Measurements from ENCODE around the gene DAB1. TPM values are rescaled to one million over a fixed set of nuclear protein-coding genes. Genes with fewer than 3 reads are reported as not detected.

DAB1 gene
- polyA plus RNA-seq, 1 donor from 2014 or later, result 11.4 TPM

DNA sequence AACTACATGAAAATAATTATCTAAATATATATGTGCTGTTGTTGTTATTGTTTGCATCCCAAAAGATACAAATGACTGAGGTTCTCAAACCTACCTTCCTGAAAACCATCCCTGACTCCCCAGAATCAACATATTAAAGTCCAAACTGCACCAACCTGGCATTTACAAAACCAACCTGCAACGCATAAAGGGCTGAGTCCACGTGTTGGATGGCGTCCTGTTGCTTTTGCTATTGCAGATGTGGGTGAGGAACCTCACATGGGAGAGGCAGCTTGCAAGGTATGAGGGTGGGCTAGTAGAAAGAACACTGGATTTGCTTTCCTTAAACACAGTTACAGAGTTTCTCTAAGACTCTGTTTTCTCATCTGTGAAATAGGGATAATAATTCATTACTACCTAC lies 456.5 kb downstream of the DAB1 start:
- H3K27ac ChIP-seq (ENCODE audit: low read length), result no peak overlapping the region
- no peaks in the 10 kb centered on the region for H4K20me1 ChIP-seq (ENCODE audit: insufficient read depth)
- H3K9me3 ChIP-seq (ENCODE audit: low read length), result no peaks in the 10 kb centered on the region
- H3F3A ChIP-seq (ENCODE audit: insufficient read depth, low read length, poor library complexity, severe bottlenecking), result no peaks in the 10 kb centered on the region
- no peak overlapping the region for H3K4me2 ChIP-seq (ENCODE audit: low read length)
- H2AFZ ChIP-seq (ENCODE audit: low read depth, low read length), result no peak overlapping the region
- H3K9me2 ChIP-seq (ENCODE audit: insufficient read depth, low read length), result no peaks in the 10 kb centered on the region
- H3K79me2 ChIP-seq (replicated peaks; ENCODE audit: insufficient read depth, low read length), result no peaks in the 10 kb centered on the region
- no peak for TF ChIP-seq EP300 (conservative IDR thresholded peaks at IDR 0.05; ENCODE audit: poor library complexity, severe bottlenecking)
- TF ChIP-seq, protein P1, sequence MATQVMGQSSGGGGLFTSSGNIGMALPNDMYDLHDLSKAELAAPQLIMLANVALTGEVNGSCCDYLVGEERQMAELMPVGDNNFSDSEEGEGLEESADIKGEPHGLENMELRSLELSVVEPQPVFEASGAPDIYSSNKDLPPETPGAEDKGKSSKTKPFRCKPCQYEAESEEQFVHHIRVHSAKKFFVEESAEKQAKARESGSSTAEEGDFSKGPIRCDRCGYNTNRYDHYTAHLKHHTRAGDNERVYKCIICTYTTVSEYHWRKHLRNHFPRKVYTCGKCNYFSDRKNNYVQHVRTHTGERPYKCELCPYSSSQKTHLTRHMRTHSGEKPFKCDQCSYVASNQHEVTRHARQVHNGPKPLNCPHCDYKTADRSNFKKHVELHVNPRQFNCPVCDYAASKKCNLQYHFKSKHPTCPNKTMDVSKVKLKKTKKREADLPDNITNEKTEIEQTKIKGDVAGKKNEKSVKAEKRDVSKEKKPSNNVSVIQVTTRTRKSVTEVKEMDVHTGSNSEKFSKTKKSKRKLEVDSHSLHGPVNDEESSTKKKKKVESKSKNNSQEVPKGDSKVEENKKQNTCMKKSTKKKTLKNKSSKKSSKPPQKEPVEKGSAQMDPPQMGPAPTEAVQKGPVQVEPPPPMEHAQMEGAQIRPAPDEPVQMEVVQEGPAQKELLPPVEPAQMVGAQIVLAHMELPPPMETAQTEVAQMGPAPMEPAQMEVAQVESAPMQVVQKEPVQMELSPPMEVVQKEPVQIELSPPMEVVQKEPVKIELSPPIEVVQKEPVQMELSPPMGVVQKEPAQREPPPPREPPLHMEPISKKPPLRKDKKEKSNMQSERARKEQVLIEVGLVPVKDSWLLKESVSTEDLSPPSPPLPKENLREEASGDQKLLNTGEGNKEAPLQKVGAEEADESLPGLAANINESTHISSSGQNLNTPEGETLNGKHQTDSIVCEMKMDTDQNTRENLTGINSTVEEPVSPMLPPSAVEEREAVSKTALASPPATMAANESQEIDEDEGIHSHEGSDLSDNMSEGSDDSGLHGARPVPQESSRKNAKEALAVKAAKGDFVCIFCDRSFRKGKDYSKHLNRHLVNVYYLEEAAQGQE (IDR thresholded peaks at IDR 0.05; ENCODE audit: borderline replicate concordance), result no peak
- no peak for TF ChIP-seq RAD21 (conservative IDR thresholded peaks at IDR 0.05)
- TF ChIP-seq, protein P2, sequence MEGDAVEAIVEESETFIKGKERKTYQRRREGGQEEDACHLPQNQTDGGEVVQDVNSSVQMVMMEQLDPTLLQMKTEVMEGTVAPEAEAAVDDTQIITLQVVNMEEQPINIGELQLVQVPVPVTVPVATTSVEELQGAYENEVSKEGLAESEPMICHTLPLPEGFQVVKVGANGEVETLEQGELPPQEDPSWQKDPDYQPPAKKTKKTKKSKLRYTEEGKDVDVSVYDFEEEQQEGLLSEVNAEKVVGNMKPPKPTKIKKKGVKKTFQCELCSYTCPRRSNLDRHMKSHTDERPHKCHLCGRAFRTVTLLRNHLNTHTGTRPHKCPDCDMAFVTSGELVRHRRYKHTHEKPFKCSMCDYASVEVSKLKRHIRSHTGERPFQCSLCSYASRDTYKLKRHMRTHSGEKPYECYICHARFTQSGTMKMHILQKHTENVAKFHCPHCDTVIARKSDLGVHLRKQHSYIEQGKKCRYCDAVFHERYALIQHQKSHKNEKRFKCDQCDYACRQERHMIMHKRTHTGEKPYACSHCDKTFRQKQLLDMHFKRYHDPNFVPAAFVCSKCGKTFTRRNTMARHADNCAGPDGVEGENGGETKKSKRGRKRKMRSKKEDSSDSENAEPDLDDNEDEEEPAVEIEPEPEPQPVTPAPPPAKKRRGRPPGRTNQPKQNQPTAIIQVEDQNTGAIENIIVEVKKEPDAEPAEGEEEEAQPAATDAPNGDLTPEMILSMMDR (IDR thresholded peaks at IDR 0.05; ENCODE audit: poor library complexity, severe bottlenecking), result no peak
- TF ChIP-seq EZH2 (IDR thresholded peaks at IDR 0.05; ENCODE audit: borderline replicate concordance, insufficient read depth, low read length, poor library complexity, severe bottlenecking), result no peak
- TF ChIP-seq POLR2AphosphoS5 (IDR thresholded peaks at IDR 0.05), result no peak
- TF ChIP-seq TAF1 (IDR thresholded peaks at IDR 0.05; ENCODE audit: low read depth), result no peak
- TF ChIP-seq SMC3 (conservative IDR thresholded peaks at IDR 0.05; ENCODE audit: poor library complexity), result no peak
- TF ChIP-seq MXI1 (conservative IDR thresholded peaks at IDR 0.05; ENCODE audit: poor library complexity, severe bottlenecking), result no peak
- H3K36me3 ChIP-seq (ENCODE audit: insufficient read depth, low read length), result no peaks in the 10 kb centered on the region
- no peak overlapping the region for H3K4me3 ChIP-seq (ENCODE audit: low read length)
- H3K27me3 ChIP-seq (ENCODE audit: insufficient read depth, low read depth, low read length), result no peaks in the 10 kb centered on the region
- no peak overlapping the region for H3K9ac ChIP-seq (ENCODE audit: low read length)

DNA sequence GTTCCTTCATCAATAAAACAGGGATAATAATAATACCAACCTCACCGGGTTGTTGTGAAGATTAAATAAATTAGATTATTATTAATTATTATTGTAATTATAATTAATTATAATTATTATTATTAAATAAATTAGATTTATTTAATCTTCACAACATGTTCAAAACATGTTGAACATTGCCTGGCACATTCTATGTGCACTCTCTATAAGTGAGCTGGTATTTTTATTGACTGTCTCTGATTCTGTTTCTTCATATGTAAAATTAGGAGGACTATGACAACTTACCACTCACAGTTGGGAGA lies 457.2 kb downstream of the DAB1 start:
- H3K9me2 ChIP-seq (ENCODE audit: insufficient read depth, low read length), result no peaks in the 10 kb centered on the region
- no peaks in the 10 kb centered on the region for H3K27me3 ChIP-seq (ENCODE audit: insufficient read depth, low read depth, low read length)
- H3F3A ChIP-seq (ENCODE audit: insufficient read depth, low read length, poor library complexity, severe bottlenecking), result no peaks in the 10 kb centered on the region
- H3K4me2 ChIP-seq (ENCODE audit: low read length), result no peak overlapping the region
- H3K9me3 ChIP-seq (ENCODE audit: low read length), result no peaks in the 10 kb centered on the region
- no peak overlapping the region for H2AFZ ChIP-seq (ENCODE audit: low read depth, low read length)
- H3K36me3 ChIP-seq (ENCODE audit: insufficient read depth, low read length), result no peaks in the 10 kb centered on the region
- no peak for TF ChIP-seq EZH2 (IDR thresholded peaks at IDR 0.05; ENCODE audit: borderline replicate concordance, insufficient read depth, low read length, poor library complexity, severe bottlenecking)
- no peak for TF ChIP-seq MXI1 (conservative IDR thresholded peaks at IDR 0.05; ENCODE audit: poor library complexity, severe bottlenecking)
- no peak for TF ChIP-seq POLR2AphosphoS5 (IDR thresholded peaks at IDR 0.05)
- TF ChIP-seq RAD21 (conservative IDR thresholded peaks at IDR 0.05), result no peak
- no peak for TF ChIP-seq EP300 (conservative IDR thresholded peaks at IDR 0.05; ENCODE audit: poor library complexity, severe bottlenecking)
- TF ChIP-seq, protein P1 (IDR thresholded peaks at IDR 0.05; ENCODE audit: borderline replicate concordance), result no peak
- TF ChIP-seq SMC3 (conservative IDR thresholded peaks at IDR 0.05; ENCODE audit: poor library complexity), result no peak
- TF ChIP-seq, protein P2 (IDR thresholded peaks at IDR 0.05; ENCODE audit: poor library complexity, severe bottlenecking), result no peak
- no peak for TF ChIP-seq TAF1 (IDR thresholded peaks at IDR 0.05; ENCODE audit: low read depth)
- H3K4me3 ChIP-seq (ENCODE audit: low read length), result no peak overlapping the region
- no peak overlapping the region for H3K27ac ChIP-seq (ENCODE audit: low read length)
- no peak overlapping the region for H3K9ac ChIP-seq (ENCODE audit: low read length)
- no peaks in the 10 kb centered on the region for H4K20me1 ChIP-seq (ENCODE audit: insufficient read depth)
- H3K79me2 ChIP-seq (replicated peaks; ENCODE audit: insufficient read depth, low read length), result no peaks in the 10 kb centered on the region

Data from neural cell (in vitro differentiated cells).